Uterus (tissue), 2 donors: ENCODE data around the gene SEC23A.

Experiments used
- POLR2A ChIP-seq, 2 donors: fragments of 450-650 bp; IDR thresholded peaks; one replicate each; pipeline ENCODE4 v1.6.1; 2016; ENCODE audit warnings: antibody characterized with exemption in 2 of 2, mild to moderate bottlenecking in 1 of 2, moderate library complexity in 1 of 2
- TF ChIP-seq, protein P1 (sequence below), 4 experiments: fragments of 200-600 bp in 2 of 4; fragments of 450-650 bp in 2 of 4; sonication (generic) in 2 of 4; IDR thresholded peaks; one replicate each; pipeline ENCODE4 v1.5.1; 2016 to 2019; ENCODE audit warnings: antibody characterized with exemption in 4 of 4, mild to moderate bottlenecking in 2 of 4, moderate library complexity in 1 of 4

DNA sequence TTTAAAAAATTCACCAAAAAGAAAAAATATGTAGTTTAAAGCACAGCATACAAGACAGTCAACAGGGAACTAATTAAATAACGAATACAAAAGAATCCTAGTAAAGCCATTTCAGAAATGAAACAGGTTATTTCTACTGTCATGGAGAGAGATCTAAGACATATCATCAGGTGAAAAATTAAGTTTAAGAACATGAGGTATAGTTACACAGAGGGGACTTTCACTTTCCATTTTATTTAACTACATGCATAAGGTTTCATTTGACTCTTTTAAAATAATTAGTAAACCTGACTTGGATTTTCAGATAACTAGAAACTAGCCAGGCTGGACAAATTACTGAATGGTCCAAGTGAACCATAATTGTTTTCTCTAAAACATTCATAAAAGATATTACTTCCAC, 11.3 kb downstream of the SEC23A start:
- TF ChIP-seq, protein P1, sequence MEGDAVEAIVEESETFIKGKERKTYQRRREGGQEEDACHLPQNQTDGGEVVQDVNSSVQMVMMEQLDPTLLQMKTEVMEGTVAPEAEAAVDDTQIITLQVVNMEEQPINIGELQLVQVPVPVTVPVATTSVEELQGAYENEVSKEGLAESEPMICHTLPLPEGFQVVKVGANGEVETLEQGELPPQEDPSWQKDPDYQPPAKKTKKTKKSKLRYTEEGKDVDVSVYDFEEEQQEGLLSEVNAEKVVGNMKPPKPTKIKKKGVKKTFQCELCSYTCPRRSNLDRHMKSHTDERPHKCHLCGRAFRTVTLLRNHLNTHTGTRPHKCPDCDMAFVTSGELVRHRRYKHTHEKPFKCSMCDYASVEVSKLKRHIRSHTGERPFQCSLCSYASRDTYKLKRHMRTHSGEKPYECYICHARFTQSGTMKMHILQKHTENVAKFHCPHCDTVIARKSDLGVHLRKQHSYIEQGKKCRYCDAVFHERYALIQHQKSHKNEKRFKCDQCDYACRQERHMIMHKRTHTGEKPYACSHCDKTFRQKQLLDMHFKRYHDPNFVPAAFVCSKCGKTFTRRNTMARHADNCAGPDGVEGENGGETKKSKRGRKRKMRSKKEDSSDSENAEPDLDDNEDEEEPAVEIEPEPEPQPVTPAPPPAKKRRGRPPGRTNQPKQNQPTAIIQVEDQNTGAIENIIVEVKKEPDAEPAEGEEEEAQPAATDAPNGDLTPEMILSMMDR (IDR thresholded peaks at IDR 0.05): no peak
- no peak for TF ChIP-seq POLR2A (IDR thresholded peaks at IDR 0.05)
